Left lung (tissue), 10 donors: ENCODE measurements around the gene EPO. TPM values are rescaled to one million over a fixed set of nuclear protein-coding genes. Genes with fewer than 3 reads are reported as not detected.
"Not testable (repeated sequence)": the region's sequence is repeated elsewhere in the genome, so short reads cannot be mapped to it uniquely, and the experiment has no call there.

Experiments
- ATAC-seq: fragments of 200-7000 bp; cut with Tn5 transposase; one replicate; pipeline ENCODE4 v1.9.1; 2020; ENCODE audit warnings: moderate library complexity
- DNase-seq, 4 donors: peaks; one replicate each; pipeline ENCODE4 v3.0.0-alpha.2; 2013 to 2020
- H3K27ac ChIP-seq, 2 donors: fragments of 200-600 bp; sonication (generic) in 1 of 2; one replicate each; pipeline versions ENCODE4 v1.5.0 to v1.8.0; 2020 to 2021
- H3K27me3 ChIP-seq, 2 donors: fragments of 200-600 bp; sonication (generic) in 1 of 2; one replicate each; pipeline versions ENCODE4 v1.5.0 to v1.8.0; 2020 to 2021
- H3K36me3 ChIP-seq, 2 donors: fragments of 200-600 bp; sonication (generic) in 1 of 2; one replicate each; pipeline versions ENCODE4 v1.5.0 to v1.8.0; 2020 to 2021
- H3K4me1 ChIP-seq, 2 donors: fragments of 200-600 bp; one replicate each; pipeline ENCODE4 v1.8.0; 2021
- H3K4me3 ChIP-seq, 2 donors: fragments of 200-600 bp; sonication (generic) in 1 of 2; one replicate each; pipeline versions ENCODE4 v1.5.0 to v1.8.0; 2020 to 2021; ENCODE audit warnings: mild to moderate bottlenecking in 1 of 2
- H3K9me3 ChIP-seq, 2 donors: fragments of 200-600 bp; sonication (generic) in 1 of 2; one replicate each; pipeline versions ENCODE4 v1.5.0 to v1.8.0; 2020 to 2021
- intact Hi-C, 2 donors: fragments of 100-400 bp; cut with DNase I; formaldehyde crosslinking; loops; one replicate each; pipeline versions ENCODE4 v1.11.2 to v1.14.2; 2022
- polyA plus RNA-seq, 6 donors: library from polyadenylated mRNA; unstranded; fragments of 120-200 nt; gene quantifications; one replicate each; pipeline ENCODE4 v1.2.1, GENCODE V29; 2013; ENCODE audit not compliant: insufficient read length in 6 of 6
- total RNA-seq, 2 donors: library from RNA; stranded (reverse); fragmentation: NEBNext Ultra II Directional; extraction: Animal tissue kit (Norgen Biotek cat#: 25700); gene quantifications; one replicate each; pipeline ENCODE4 v1.2.1, GENCODE V29; 2021
- TF ChIP-seq, protein P1 (sequence below), 2 donors: fragments of 200-600 bp; sonication (generic) in 1 of 2; IDR thresholded peaks; one replicate each; pipeline versions ENCODE4 v1.5.0 to v1.8.0; 2021; ENCODE audit warnings: antibody characterized with exemption in 2 of 2
- donor health status: DM: no; HTN: yes; CAD: no.
- donor health status: DM: no; HTN: no; CAD: no.

Gene EPO
- total and polyA plus RNA-seq, 8 donors: 0.20 to 0.34 (median 0.28) TPM; not detected in 5

DNA sequence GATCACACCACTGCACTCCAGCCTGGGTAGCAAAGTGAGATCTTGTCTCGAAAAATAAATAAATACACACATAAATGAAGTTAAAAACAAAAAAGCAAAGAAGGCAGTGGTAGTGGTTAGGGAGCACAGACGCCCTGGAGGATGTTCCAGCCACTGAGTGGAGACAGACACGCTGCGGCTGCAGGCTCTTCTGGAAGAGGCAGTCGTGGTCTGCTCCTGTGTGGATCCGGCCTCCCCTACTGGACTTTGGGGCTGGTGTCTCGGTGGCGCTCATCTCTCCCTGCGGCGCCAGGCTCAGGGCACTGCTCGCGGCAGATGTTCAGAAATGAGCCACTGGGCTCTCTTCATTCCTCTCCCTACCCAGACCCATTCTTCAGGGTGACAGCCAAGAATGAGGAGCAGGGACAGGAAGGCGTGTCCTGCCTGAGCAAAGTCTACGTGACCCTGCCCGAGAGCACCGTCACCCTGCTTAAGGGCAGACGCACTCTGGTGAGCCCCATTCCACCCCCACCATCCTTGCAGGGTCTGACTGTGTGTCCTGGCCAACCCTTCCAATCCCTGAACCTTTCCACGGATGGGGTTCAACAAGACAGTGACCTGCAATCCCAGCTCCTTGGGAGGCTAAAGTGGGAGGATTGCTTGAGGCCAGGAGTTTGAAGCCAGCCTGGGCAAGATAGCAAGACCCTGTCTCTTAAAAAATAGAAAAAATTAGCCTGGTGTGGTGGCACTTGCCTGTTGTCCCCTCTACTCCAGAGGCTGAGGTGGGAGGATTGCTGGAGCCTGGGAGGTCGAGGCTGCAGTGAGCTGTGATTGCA, 39.3 kb downstream of the EPO start:
- Histone ChIP-seq H3K27ac (no peak overlapping the region), H3K27me3 (peaks cover 0 to 6% of the 10 kb centered on the region in 2 donors), H3K4me3 (no peak overlapping the region), H3K36me3 (no peaks in the 10 kb centered on the region), H3K9me3 (no peaks in the 10 kb centered on the region), H3K4me1 (no peaks in the 10 kb centered on the region)
- intact Hi-C loops: no loop called here
- no peak for DNase-seq
- ATAC-seq: no peak
- TF ChIP-seq, protein P1, sequence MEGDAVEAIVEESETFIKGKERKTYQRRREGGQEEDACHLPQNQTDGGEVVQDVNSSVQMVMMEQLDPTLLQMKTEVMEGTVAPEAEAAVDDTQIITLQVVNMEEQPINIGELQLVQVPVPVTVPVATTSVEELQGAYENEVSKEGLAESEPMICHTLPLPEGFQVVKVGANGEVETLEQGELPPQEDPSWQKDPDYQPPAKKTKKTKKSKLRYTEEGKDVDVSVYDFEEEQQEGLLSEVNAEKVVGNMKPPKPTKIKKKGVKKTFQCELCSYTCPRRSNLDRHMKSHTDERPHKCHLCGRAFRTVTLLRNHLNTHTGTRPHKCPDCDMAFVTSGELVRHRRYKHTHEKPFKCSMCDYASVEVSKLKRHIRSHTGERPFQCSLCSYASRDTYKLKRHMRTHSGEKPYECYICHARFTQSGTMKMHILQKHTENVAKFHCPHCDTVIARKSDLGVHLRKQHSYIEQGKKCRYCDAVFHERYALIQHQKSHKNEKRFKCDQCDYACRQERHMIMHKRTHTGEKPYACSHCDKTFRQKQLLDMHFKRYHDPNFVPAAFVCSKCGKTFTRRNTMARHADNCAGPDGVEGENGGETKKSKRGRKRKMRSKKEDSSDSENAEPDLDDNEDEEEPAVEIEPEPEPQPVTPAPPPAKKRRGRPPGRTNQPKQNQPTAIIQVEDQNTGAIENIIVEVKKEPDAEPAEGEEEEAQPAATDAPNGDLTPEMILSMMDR (IDR thresholded peaks at IDR 0.05): no peak

DNA sequence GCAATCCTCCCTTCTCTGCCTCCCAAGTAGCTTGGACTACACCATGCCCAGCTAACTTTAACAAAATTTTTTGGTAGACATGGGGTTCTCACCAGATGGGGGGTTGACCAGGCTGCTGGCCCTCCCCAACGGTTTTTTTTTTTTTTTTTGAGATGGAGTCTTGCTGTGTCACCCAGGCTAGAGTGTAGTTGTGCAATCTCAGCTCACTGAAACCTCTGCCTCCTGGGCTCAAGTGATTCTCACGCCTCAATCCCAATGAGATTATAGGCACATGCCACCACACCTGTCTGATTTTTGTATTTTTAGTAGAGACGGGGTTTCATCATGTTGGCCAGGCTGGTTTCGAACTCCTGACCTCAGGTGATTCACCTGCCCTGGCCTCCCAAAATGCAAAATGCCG, 42.6 kb downstream of the EPO start:
- H3K27ac ChIP-seq, DNase-seq, intact Hi-C loops, H3K4me1 ChIP-seq, H3K9me3 ChIP-seq, H3K36me3 ChIP-seq, H3K4me3 ChIP-seq, ATAC-seq: not testable (repeated sequence)
- peaks cover 0 to 12% of the 10 kb centered on the region in 2 donors for H3K27me3 ChIP-seq

DNA sequence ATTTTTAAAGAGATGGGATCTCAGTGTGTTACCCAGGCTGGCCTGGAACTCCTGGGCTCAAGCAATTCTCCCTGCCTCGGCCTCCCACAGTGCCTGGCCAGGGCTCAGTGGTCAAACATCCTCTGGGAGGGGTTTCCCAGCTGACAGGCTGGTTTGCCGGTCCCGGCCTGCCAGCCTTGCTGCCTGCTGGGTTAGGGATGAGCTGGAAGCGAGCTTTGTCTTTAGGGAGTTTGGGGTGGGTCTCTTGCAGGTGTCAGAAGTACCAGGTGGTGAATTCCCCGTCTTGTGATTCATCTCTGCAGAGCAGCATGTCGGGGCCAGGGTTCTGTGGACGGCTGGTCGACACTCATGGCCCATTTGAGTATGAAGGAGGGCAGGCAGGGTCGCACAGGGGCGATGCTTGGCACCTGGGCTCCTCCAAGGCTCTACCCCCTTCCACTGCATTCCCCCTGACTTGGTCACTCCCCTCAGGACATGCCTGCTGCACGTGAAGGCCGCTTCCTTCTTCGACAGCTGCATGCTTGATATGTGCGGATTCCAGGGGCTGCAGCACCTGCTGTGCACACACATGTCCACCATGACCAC, 43.4 kb downstream of the EPO start:
- Histone ChIP-seq H3K27ac (no peak overlapping the region), H3K36me3 (no peaks in the 10 kb centered on the region), H3K4me3 (no peak overlapping the region), H3K4me1 (no peaks in the 10 kb centered on the region), H3K27me3 (peaks cover 0 to 13% of the 10 kb centered on the region in 2 donors), H3K9me3 (no peaks in the 10 kb centered on the region)
- DNase-seq: no peak
- TF ChIP-seq, protein P1 (IDR thresholded peaks at IDR 0.05): no peak
- intact Hi-C loops: no loop called here
- no peak for ATAC-seq

DNA sequence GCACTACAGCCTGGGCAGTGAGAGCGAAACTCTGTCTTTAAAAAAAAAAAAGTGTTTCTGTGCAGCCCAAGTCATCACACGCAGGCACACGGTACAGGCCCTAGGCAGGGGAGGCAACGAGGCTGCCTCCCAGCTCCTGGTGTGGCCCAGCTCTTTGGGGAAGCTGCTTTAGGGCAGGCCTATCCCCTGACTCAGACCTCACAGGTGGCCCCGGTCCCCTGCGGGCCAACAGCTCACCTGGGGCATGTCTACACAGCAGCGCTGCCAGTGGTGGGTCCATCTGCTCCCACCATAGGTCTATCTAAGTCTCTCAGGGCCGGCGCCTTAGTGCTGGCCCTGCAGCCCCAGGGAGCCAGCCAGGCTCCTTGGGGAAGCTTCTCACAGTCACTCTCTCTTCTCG, 44.6 kb downstream of the EPO start:
- H3K36me3 ChIP-seq: no peaks in the 10 kb centered on the region
- no peaks in the 10 kb centered on the region for H3K4me1 ChIP-seq
- ATAC-seq (no peak), DNase-seq (no peak)
- H3K4me3 ChIP-seq: no peak overlapping the region
- H3K27me3 ChIP-seq: peaks cover 0 to 13% of the 10 kb centered on the region in 2 donors
- TF ChIP-seq, protein P1 (IDR thresholded peaks at IDR 0.05): no peak
- H3K9me3 ChIP-seq: no peaks in the 10 kb centered on the region
- H3K27ac ChIP-seq: no peak overlapping the region
- intact Hi-C loops: no loop called here

DNA sequence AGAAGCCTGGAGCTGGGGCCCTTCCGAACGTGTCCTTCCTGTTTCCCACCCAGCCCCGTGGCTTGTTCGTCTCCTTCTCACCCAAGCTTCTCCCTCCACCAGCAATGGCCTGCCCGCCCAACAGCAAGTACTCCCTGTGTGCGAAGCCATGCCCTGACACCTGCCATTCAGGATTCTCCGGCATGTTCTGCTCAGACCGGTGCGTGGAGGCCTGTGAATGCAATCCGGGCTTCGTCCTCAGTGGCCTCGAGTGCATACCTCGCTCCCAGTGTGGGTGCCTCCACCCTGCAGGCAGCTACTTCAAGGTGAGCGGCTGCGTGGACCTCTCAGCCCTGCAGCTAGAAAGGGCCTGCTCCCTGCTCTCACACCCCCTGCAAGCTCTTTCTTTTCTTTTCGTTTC, 45.0 kb downstream of the EPO start:
- TF ChIP-seq, protein P1 (IDR thresholded peaks at IDR 0.05): no peak
- intact Hi-C loops: no loop called here
- ATAC-seq: no peak

More for the DNA sequence above, 45.0 kb downstream of the EPO start:
- no peak for DNase-seq
- H3K9me3 ChIP-seq: no peaks in the 10 kb centered on the region
- no peak overlapping the region for H3K27ac ChIP-seq
- H3K4me1 ChIP-seq: no peaks in the 10 kb centered on the region
- H3K36me3 ChIP-seq: no peaks in the 10 kb centered on the region
- no peak overlapping the region for H3K4me3 ChIP-seq
- H3K27me3 ChIP-seq: peaks cover 0 to 13% of the 10 kb centered on the region in 2 donors
